ENCODE results near the gene UBE2E1.

UBE2E1 gene

GRCh38 chr3:23937296-23937695 is 131.5 kb downstream of the UBE2E1 start:
- no peaks in the 10 kb centered on the region for H3K9me3 ChIP-seq (ENCODE audit: low read length)
- H3K4me2 ChIP-seq (ENCODE audit: low read length), result no peak overlapping the region
- TF ChIP-seq EZH2 (IDR thresholded peaks at IDR 0.05; ENCODE audit: borderline replicate concordance, low read length), result no peak
- TF ChIP-seq, protein P1, sequence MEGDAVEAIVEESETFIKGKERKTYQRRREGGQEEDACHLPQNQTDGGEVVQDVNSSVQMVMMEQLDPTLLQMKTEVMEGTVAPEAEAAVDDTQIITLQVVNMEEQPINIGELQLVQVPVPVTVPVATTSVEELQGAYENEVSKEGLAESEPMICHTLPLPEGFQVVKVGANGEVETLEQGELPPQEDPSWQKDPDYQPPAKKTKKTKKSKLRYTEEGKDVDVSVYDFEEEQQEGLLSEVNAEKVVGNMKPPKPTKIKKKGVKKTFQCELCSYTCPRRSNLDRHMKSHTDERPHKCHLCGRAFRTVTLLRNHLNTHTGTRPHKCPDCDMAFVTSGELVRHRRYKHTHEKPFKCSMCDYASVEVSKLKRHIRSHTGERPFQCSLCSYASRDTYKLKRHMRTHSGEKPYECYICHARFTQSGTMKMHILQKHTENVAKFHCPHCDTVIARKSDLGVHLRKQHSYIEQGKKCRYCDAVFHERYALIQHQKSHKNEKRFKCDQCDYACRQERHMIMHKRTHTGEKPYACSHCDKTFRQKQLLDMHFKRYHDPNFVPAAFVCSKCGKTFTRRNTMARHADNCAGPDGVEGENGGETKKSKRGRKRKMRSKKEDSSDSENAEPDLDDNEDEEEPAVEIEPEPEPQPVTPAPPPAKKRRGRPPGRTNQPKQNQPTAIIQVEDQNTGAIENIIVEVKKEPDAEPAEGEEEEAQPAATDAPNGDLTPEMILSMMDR (IDR thresholded peaks at IDR 0.05; ENCODE audit: low read length), result no peak

GRCh38 chr3:23938688-23939087 is 132.9 kb downstream of the UBE2E1 start:
- Histone ChIP-seq H3F3A (ENCODE audit: insufficient read depth, low read length) (no peaks in the 10 kb centered on the region; the same call in 1 of the 2 replicates), H2AFZ (ENCODE audit: low read length) (no peak overlapping the region), H3K27me3 (ENCODE audit: insufficient read depth, low read length) (no peaks in the 10 kb centered on the region), H3K79me2 (ENCODE audit: insufficient read depth, low read length) (no peaks in the 10 kb centered on the region), H3K4me1 (ENCODE audit: insufficient read depth, low read length, severe bottlenecking) (no peaks in the 10 kb centered on the region), H3K9me3 (ENCODE audit: low read length) (no peaks in the 10 kb centered on the region), H3K9me2 (ENCODE audit: low read depth, low read length) (no peaks in the 10 kb centered on the region), H4K20me1 (ENCODE audit: insufficient read depth, low read length) (no peaks in the 10 kb centered on the region), H3K36me3 (ENCODE audit: insufficient read depth, low read length) (no peaks in the 10 kb centered on the region), H3K27ac (ENCODE audit: low read depth, low read length, poor library complexity, severe bottlenecking) (no peak overlapping the region), H3K4me3 (ENCODE audit: low read depth, low read length, poor library complexity, severe bottlenecking) (no peak overlapping the region), H3K9ac (ENCODE audit: low read length) (no peak overlapping the region), H3K4me2 (ENCODE audit: low read length) (no peak overlapping the region)
- no peak for TF ChIP-seq EZH2 (IDR thresholded peaks at IDR 0.05; ENCODE audit: borderline replicate concordance, low read length)
- TF ChIP-seq, protein P1 (IDR thresholded peaks at IDR 0.05; ENCODE audit: low read length), result no peak

More at GRCh38 chr3:23937296-23937695, 131.5 kb downstream of the UBE2E1 start:
- no peaks in the 10 kb centered on the region for H3K27me3 ChIP-seq (ENCODE audit: insufficient read depth, low read length)
- no peaks in the 10 kb centered on the region for H3K9me2 ChIP-seq (ENCODE audit: low read depth, low read length)
- H3K4me1 ChIP-seq (ENCODE audit: insufficient read depth, low read length, severe bottlenecking), result no peaks in the 10 kb centered on the region
- no peaks in the 10 kb centered on the region for H3F3A ChIP-seq (ENCODE audit: insufficient read depth, low read length)
- no peaks in the 10 kb centered on the region for H4K20me1 ChIP-seq (ENCODE audit: insufficient read depth, low read length)
- H3K36me3 ChIP-seq (ENCODE audit: insufficient read depth, low read length), result no peaks in the 10 kb centered on the region
- no peaks in the 10 kb centered on the region for H3K79me2 ChIP-seq (ENCODE audit: insufficient read depth, low read length)
- no peak overlapping the region for H3K9ac ChIP-seq (ENCODE audit: low read length)
- H2AFZ ChIP-seq (ENCODE audit: low read length), result no peak overlapping the region
- H3K27ac ChIP-seq (ENCODE audit: low read depth, low read length, poor library complexity, severe bottlenecking), result no peak overlapping the region
- H3K4me3 ChIP-seq (ENCODE audit: low read depth, low read length, poor library complexity, severe bottlenecking), result no peak overlapping the region

DNA sequence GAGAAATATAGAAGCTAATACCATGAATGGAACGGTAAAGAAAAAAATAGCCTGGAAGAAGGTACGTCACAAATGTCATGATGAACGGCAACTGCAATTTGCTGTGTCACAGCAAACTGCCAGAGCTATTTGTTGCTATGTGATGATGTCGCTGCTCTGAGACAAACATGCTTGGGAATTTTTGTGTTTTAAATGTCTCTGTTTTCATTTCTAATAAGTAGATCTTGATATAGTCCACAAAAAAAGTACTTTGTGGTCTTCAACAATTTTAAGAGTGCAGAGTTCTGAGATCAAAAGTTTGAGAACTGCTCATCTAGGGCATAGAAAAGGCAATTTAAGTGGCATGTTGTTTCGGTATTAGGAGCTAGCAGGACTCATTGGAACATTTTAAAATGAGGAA is 135.0 kb downstream of the UBE2E1 start:
- TF ChIP-seq EZH2 (IDR thresholded peaks at IDR 0.05; ENCODE audit: borderline replicate concordance, low read length), result no peak
- TF ChIP-seq, protein P1 (IDR thresholded peaks at IDR 0.05; ENCODE audit: low read length), result no peak
- no peak overlapping the region for H3K27ac ChIP-seq (ENCODE audit: low read depth, low read length, poor library complexity, severe bottlenecking)
- H3K4me3 ChIP-seq (ENCODE audit: low read depth, low read length, poor library complexity, severe bottlenecking), result no peak overlapping the region
- H3K4me1 ChIP-seq (ENCODE audit: insufficient read depth, low read length, severe bottlenecking), result peaks cover 7% of the 10 kb centered on the region
- H3K9me2 ChIP-seq (ENCODE audit: low read depth, low read length), result no peaks in the 10 kb centered on the region
- H3K9me3 ChIP-seq (ENCODE audit: low read length), result no peaks in the 10 kb centered on the region
- H3K27me3 ChIP-seq (ENCODE audit: insufficient read depth, low read length), result no peaks in the 10 kb centered on the region
- no peak overlapping the region for H3K9ac ChIP-seq (ENCODE audit: low read length)
- H3K4me2 ChIP-seq (ENCODE audit: low read length), result no peak overlapping the region
- H3F3A ChIP-seq (ENCODE audit: insufficient read depth, low read length), result no peaks in the 10 kb centered on the region; the same call in 1 of the 2 replicates
- H3K79me2 ChIP-seq (ENCODE audit: insufficient read depth, low read length), result no peaks in the 10 kb centered on the region
- no peaks in the 10 kb centered on the region for H4K20me1 ChIP-seq (ENCODE audit: insufficient read depth, low read length)
- H3K36me3 ChIP-seq (ENCODE audit: insufficient read depth, low read length), result no peaks in the 10 kb centered on the region
- H2AFZ ChIP-seq (ENCODE audit: low read length), result no peak overlapping the region
